Sigmoid colon (tissue), 4 donors: ENCODE measurements around the gene C2.

Experiments used
- CTCF ChIP-seq, 4 experiments: fragments of 450-650 bp in 3 of 4; fragments of 200-600 bp in 1 of 4; IDR thresholded peaks; one replicate each; pipeline ENCODE4 v1.5.1; 2016 to 2019; ENCODE audit warnings: antibody characterized with exemption in 4 of 4, mild to moderate bottlenecking in 3 of 4, moderate library complexity in 2 of 4
- EP300 ChIP-seq, 4 donors: sonication (generic); formaldehyde crosslinking; IDR thresholded peaks; one replicate each; pipeline ENCODE4 v1.6.1; 2017; ENCODE audit warnings: antibody characterized with exemption in 4 of 4
- POLR2A ChIP-seq, 2 donors: fragments of 450-650 bp; IDR thresholded peaks; one replicate each; pipeline ENCODE4 v1.6.1; 2016; ENCODE audit warnings: antibody characterized with exemption in 2 of 2, mild to moderate bottlenecking in 2 of 2, moderate library complexity in 2 of 2
- POLR2AphosphoS5 ChIP-seq, 4 donors: sonication (generic); formaldehyde crosslinking; IDR thresholded peaks; one replicate each; pipeline ENCODE4 v1.6.1; 2017; ENCODE audit warnings: antibody characterized with exemption in 4 of 4

- TF ChIP-seq CTCF (IDR thresholded peaks at IDR 0.05): no peak
- TF ChIP-seq EP300 (IDR thresholded peaks at IDR 0.05): no peak
- TF ChIP-seq POLR2A (IDR thresholded peaks at IDR 0.05): no peak
- no peak for TF ChIP-seq POLR2AphosphoS5 (IDR thresholded peaks at IDR 0.05)
Measured at GRCh38 chr6:31979238-31979898, 51.9 kb downstream of the C2 start.
